Measurements from ENCODE around the gene RBPJ.

- TF ChIP-seq, protein P1, sequence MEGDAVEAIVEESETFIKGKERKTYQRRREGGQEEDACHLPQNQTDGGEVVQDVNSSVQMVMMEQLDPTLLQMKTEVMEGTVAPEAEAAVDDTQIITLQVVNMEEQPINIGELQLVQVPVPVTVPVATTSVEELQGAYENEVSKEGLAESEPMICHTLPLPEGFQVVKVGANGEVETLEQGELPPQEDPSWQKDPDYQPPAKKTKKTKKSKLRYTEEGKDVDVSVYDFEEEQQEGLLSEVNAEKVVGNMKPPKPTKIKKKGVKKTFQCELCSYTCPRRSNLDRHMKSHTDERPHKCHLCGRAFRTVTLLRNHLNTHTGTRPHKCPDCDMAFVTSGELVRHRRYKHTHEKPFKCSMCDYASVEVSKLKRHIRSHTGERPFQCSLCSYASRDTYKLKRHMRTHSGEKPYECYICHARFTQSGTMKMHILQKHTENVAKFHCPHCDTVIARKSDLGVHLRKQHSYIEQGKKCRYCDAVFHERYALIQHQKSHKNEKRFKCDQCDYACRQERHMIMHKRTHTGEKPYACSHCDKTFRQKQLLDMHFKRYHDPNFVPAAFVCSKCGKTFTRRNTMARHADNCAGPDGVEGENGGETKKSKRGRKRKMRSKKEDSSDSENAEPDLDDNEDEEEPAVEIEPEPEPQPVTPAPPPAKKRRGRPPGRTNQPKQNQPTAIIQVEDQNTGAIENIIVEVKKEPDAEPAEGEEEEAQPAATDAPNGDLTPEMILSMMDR (IDR thresholded peaks at IDR 0.05): no peak
- no peak for TF ChIP-seq POLR2AphosphoS5 (IDR thresholded peaks at IDR 0.05; ENCODE audit: low read depth, low read length)
- no peak for TF ChIP-seq SIN3A (IDR thresholded peaks at IDR 0.05; ENCODE audit: borderline replicate concordance, low read depth, low read length)
- TF ChIP-seq MXI1 (IDR thresholded peaks at IDR 0.05; ENCODE audit: low read depth, low read length): no peak
- TF ChIP-seq TCF12 (IDR thresholded peaks at IDR 0.05): no peak
- TF ChIP-seq FOXJ3 (CRISPR knock-in tag; IDR thresholded peaks at IDR 0.05): no peak
- TF ChIP-seq RAD21 (IDR thresholded peaks at IDR 0.05; ENCODE audit: low read length): no peak
- no peak for TF ChIP-seq FOXM1 (IDR thresholded peaks at IDR 0.05; ENCODE audit: low read depth)
- no peak for TF ChIP-seq RXRA (IDR thresholded peaks at IDR 0.05; ENCODE audit: borderline replicate concordance, low read depth)
- TF ChIP-seq, protein P2, sequence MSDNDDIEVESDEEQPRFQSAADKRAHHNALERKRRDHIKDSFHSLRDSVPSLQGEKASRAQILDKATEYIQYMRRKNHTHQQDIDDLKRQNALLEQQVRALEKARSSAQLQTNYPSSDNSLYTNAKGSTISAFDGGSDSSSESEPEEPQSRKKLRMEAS (IDR thresholded peaks at IDR 0.05; ENCODE audit: low read depth): no peak
- no peak for TF ChIP-seq EZH2phosphoT487 (IDR thresholded peaks at IDR 0.05; ENCODE audit: borderline replicate concordance, low read depth)
Measured at GRCh38 chr4:26432419-26432818, 111.6 kb downstream of the RBPJ start.
